Endometrial microvascular endothelial cells (primary cell): ENCODE measurements around the gene C10orf71. TPM values are rescaled to one million over a fixed set of nuclear protein-coding genes. Genes with fewer than 3 reads are reported as not detected.

Source experiments
- in situ Hi-C: cut with HindIII; loops from 2 replicates; pipeline ENCODE4 v1.10.0; 2017; ENCODE audit warnings: low sequenced_read_pairs, low pct_unique_long_range_greater_than_20kb; ENCODE audit errors: inconsistent ontology term
- total RNA-seq: library from RNA; depleted of rRNA; stranded (reverse); fragments of >200 nt; gene quantifications from one replicate; pipeline ENCODE4 v1.2.3, GENCODE V29; 2015; ENCODE audit errors: inconsistent ontology term

C10orf71 gene
- total RNA-seq, 1 donor from 2014 or later = not detected

- in situ Hi-C loops = no loop called here
These were observed 10.9 kb downstream of the C10orf71 start for GRCh38 chr10:49309691-49310411.

GRCh38 chr10:49310460-49310859 is 11.5 kb downstream of the C10orf71 start:
- in situ Hi-C loops = no loop called here

- in situ Hi-C loops = no loop called here
These were observed 12.1 kb downstream of the C10orf71 start for GRCh38 chr10:49310901-49311554.

DNA sequence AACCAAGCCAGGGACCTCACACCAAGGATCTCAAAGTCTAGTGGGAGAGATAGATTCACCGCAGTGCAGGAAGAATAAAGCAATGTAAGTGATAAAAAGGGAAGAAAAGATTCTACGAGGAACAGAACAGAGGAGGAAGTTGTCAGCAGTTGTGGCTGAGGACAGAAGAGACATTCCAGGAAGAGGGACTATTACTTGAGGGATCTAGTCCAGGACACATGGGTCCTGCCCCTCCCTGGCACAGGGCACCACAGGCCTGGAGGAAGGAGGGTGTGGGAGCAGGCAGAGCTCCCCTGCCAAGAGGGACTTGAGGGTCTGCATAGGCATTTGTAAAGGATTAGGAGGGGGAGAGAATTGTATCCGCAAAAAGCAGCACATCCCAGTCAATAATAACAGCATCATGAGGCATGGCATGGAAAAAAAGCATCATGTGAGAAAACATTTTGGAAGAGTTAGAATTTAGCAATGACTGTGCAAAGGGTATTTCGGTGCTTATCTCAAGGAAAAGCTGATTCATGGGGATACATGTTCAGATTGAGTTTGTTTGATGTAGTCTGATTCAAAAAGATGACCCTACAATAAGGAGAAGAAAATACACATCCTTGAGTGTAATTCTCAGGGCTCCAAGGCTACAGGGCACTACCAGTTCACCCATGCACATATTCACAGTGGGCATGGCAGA is 12.7 kb downstream of the C10orf71 start:
- in situ Hi-C loops = no loop called here

- in situ Hi-C loops = no loop called here
These were observed 13.4 kb downstream of the C10orf71 start for GRCh38 chr10:49312246-49312869.

DNA sequence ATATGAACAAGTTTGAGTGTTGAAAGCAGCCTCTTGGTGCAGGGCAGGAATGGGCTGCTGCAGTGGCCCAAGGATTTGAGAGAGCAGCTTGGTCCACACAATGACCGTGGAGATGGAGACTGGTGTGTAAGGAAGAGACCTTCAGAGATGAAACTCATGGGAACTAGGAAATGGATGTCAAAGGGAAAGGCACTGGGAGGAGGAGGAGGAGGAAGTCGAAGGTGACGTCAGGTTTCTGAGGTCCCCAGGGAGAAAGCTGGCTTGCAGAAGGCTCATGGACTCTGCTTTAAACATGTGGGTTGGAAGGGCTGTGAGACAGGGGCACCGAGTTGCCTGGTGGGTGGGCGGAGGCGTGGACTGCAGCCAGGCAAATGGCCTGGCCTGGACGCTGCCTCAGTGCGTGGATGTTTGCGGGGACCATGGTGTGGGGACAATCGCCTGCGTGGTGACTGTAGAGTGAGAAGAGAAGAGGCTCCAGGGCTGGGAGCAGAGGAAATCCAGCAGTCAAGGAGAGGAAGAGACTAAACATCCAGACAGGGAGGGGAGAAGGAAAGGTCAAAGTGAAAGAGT is 14.6 kb downstream of the C10orf71 start:
- in situ Hi-C loops = no loop called here

- in situ Hi-C loops = no loop called here
These were observed 15.8 kb downstream of the C10orf71 start for GRCh38 chr10:49314806-49315205.

DNA sequence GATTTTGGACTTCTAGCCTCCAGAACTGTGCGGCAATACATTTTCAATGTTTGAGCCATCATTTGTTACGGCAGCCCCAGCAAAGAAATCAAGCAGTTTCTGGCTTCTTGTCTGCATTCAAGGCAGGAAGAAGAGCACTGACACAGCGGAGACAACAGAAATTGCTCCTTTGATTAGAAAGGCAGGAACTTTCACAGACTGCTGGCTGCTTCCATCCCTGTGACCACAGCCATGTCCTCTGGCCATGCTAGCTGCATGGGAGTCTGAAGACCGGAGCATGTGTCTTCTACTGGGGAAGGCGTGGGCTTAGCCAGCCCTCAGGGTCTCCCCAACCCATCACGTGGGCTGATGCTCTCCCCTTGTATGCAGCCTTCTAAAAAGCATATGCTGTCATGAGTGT is 19.1 kb downstream of the C10orf71 start:
- in situ Hi-C loops = no loop called here

DNA sequence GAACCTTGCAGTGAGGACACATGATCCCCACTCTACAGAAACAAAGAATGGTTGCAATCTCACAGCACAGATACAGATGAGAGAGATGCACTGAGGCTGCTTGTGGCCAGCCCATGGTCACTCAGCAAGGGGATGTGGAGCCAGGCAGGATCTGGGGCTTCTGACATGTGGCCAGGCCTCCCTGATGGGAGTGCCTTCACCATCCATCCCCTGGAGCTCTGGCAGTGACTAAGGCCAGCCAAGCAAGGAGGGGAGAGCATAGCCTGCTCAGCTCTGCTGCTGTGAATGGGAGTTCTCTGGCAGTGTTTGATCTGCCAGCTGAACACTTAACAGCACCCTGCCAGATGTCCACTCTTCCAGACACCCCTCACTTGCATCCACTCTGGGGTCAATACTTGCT is 19.8 kb downstream of the C10orf71 start:
- in situ Hi-C loops = no loop called here

GRCh38 chr10:49319206-49319605 is 20.2 kb downstream of the C10orf71 start:
- in situ Hi-C loops = no loop called here

- in situ Hi-C loops = no loop called here
These were observed 21.2 kb downstream of the C10orf71 start for GRCh38 chr10:49320191-49320590.

DNA sequence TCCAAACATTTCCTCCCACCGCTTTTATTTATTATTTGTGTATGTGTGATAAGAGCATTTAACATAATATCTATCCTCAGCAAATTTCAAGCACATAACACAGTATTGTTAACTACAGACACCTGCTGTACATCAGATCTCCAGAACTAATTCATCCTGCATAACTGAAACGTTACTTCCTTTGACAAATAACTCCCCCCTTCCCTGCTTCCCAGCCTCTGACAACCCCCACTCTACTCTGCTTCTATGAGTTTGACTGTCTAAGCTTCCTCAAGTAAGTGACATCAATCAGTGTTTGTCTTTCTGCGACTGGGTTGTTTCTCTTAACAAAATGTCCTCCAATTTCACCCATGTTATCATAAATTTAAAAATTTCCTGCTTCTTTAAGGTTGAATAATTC is 22.1 kb downstream of the C10orf71 start:
- in situ Hi-C loops = no loop called here

- in situ Hi-C loops = no loop called here
These were observed 23.6 kb downstream of the C10orf71 start for GRCh38 chr10:49322371-49323170.

GRCh38 chr10:49323171-49323895 is 24.4 kb downstream of the C10orf71 start:
- in situ Hi-C loops = no loop called here

- in situ Hi-C loops = no loop called here
These were observed 24.9 kb downstream of the C10orf71 start for GRCh38 chr10:49323896-49324270.

GRCh38 chr10:49324711-49325110 is 25.7 kb downstream of the C10orf71 start:
- in situ Hi-C loops = no loop called here

GRCh38 chr10:49325131-49325915 is 26.4 kb downstream of the C10orf71 start:
- in situ Hi-C loops = no loop called here
